Colonic mucosa (tissue), 4 donors: ENCODE data around the gene WWOX. TPM values are rescaled to one million over a fixed set of nuclear protein-coding genes. Genes with fewer than 3 reads are reported as not detected.
A peak's percentile ranks its signal among the peaks of the same experiment; 100 is the strongest.

Experiments
- DNase-seq: peaks from one replicate; pipeline ENCODE4 v3.0.0-alpha.2; 2020
- H3K27ac ChIP-seq: fragments of 200-600 bp; one replicate; pipeline ENCODE4 v1.8.0; 2021
- H3K27me3 ChIP-seq: fragments of 200-600 bp; one replicate; pipeline ENCODE4 v1.8.0; 2021
- H3K36me3 ChIP-seq: fragments of 200-600 bp; one replicate; pipeline ENCODE4 v1.8.0; 2021
- H3K4me1 ChIP-seq: fragments of 200-600 bp; one replicate; pipeline ENCODE4 v1.8.0; 2021; ENCODE audit warnings: mild to moderate bottlenecking
- H3K4me3 ChIP-seq: fragments of 200-600 bp; one replicate; pipeline ENCODE4 v1.8.0; 2021
- H3K9ac ChIP-seq, 2 donors: one replicate each; pipeline ENCODE4 v1.7.0; 2013; ENCODE audit warnings: control low read depth in 2 of 2, low read depth in 2 of 2, low read length in 2 of 2
- H3K9me3 ChIP-seq: fragments of 200-600 bp; one replicate; pipeline ENCODE4 v1.8.0; 2021
- CTCF ChIP-seq: fragments of 200-600 bp; IDR thresholded peaks from one replicate; pipeline ENCODE4 v1.8.0; 2022; ENCODE audit warnings: antibody characterized with exemption, mild to moderate bottlenecking
- intact Hi-C: fragments of 100-400 bp; cut with DNase I; formaldehyde crosslinking; loops from one replicate; pipeline ENCODE4 v1.14.1; 2022
- total RNA-seq, 2 donors: library from RNA; stranded (reverse); fragmentation: NEBNext Ultra II Directional in 1 of 2; extraction: Animal tissue kit (Norgen Biotek cat#: 25700) in 1 of 2; gene quantifications; one replicate each; pipeline ENCODE4 v1.2.1, GENCODE V29; 2021
- donor health status: healthy.
- donor health status: DM: no; HTN: no; CAD: no.
- donor health status: DM: no; HTN: no; CAD: no.

WWOX gene
- total RNA-seq, 2 donors from 2014 or later, result 7.2 to 11.0 TPM

GRCh38 chr16:78183437-78184237 lies 84.2 kb downstream of the WWOX start:
- Histone ChIP-seq H3K9ac (peak overlapping the region in 1 of 2 donors; percentile 58), H3K4me3 (no peak overlapping the region), H3K36me3 (no peaks in the 10 kb centered on the region), H3K9me3 (no peaks in the 10 kb centered on the region), H3K27me3 (no peaks in the 10 kb centered on the region), H3K27ac (no peak overlapping the region), H3K4me1 (no peaks in the 10 kb centered on the region)
- DNase-seq, result no peak
- no peak for TF ChIP-seq CTCF
- intact Hi-C loops, result no loop called here

DNA sequence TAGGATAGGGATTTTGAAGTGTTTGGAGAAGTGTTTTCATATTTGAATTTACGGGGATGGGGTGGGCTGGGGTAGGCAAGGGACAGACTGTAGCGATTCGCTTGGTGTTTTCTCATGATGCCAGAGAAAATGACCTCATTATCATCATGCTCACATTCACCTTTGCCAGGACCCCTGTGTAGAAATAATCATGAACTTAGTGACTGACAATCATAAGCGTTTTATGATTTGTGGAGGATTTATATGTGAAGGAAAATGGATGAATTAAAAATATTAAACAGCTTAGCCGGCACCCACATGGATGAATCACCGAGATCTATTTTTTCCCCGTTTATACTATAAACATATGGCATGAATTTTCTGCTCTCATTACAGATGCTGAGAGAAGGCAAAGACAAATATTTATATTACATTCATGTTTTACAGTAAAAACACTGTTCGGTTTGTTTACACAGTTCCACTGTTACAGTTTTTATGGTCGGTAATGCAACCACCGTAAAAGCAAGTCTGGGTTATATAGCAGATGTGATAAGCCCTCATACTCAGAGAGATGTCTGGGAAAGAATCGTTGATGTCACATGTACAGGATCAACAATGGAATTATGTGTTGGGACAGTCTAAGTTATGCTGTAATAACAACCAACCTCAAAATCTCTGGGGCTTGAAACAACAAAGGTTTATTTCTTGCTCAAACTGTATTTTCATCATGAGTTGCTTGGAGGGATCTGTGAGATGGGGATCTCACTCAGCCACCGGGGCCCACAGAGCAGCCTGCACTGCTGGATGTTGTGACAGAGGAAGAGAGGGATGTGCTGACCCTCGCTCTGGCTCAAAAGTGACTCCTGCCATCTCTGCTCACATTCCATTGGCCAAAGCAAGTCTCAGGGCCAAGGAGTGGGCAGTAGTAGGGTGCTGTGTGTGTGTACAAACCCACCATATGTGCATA lies 85.1 kb downstream of the WWOX start:
- DNase-seq, result no peak
- no peaks in the 10 kb centered on the region for H3K9me3 ChIP-seq
- no peak for TF ChIP-seq CTCF
- intact Hi-C loops, result no loop called here
- H3K9ac ChIP-seq, result peak overlapping the region in 1 of 2 donors; percentile 58
- H3K27me3 ChIP-seq, result no peaks in the 10 kb centered on the region
- H3K4me3 ChIP-seq, result no peak overlapping the region
- no peaks in the 10 kb centered on the region for H3K4me1 ChIP-seq
- peak overlapping the region; percentile 32 for H3K27ac ChIP-seq
- no peaks in the 10 kb centered on the region for H3K36me3 ChIP-seq

GRCh38 chr16:78189121-78189520 lies 89.7 kb downstream of the WWOX start:
- TF ChIP-seq CTCF, result no peak
- no peak overlapping the region for H3K4me3 ChIP-seq
- intact Hi-C loops, result no loop called here
- no peak for DNase-seq
- H3K27me3 ChIP-seq, result no peaks in the 10 kb centered on the region
- no peaks in the 10 kb centered on the region for H3K4me1 ChIP-seq
- H3K9me3 ChIP-seq, result no peaks in the 10 kb centered on the region
- H3K36me3 ChIP-seq, result no peaks in the 10 kb centered on the region
- H3K27ac ChIP-seq, result no peak overlapping the region
- no peak overlapping the region for H3K9ac ChIP-seq

DNA sequence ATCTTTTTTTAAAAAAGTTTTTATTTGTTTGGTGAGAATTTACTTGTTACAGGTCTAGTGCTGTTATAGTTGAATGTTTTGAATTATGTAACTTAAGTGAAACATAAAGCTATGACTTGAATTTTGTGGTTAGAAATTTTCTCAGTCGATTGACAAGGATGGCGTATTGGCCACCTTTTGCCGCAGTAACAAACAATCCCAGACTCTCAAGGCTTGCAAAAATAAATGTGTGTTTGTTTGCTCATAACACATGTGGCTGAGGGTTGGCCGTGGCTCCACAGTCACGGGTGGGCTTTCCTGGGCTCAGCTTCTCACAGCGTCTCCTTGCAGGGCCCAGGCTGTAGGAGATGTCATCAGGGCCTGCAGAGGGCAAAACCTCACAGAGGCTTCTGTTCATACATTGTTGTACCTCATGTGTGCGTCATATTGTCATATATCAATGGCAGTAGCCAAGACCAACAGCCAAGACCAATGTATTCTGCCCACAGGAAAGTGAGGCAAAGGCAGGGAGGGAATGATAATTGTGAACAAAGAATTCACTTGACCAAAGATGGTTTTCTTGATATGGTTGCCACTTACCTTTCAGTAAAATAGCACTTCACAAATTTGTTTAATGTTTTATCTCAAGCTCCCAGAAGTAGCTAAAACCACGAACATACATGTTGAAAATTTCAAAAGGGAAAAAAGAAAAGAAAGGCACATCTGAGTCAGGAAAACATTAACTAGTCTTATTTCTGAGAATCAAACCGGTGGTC lies 93.5 kb downstream of the WWOX start:
- no peak for DNase-seq
- Histone ChIP-seq H3K27me3 (no peaks in the 10 kb centered on the region), H3K4me1 (no peaks in the 10 kb centered on the region), H3K9me3 (no peaks in the 10 kb centered on the region), H3K36me3 (no peaks in the 10 kb centered on the region), H3K27ac (no peak overlapping the region), H3K9ac (no peak overlapping the region), H3K4me3 (no peak overlapping the region)
- no peak for TF ChIP-seq CTCF
- intact Hi-C loops, result no loop called here

DNA sequence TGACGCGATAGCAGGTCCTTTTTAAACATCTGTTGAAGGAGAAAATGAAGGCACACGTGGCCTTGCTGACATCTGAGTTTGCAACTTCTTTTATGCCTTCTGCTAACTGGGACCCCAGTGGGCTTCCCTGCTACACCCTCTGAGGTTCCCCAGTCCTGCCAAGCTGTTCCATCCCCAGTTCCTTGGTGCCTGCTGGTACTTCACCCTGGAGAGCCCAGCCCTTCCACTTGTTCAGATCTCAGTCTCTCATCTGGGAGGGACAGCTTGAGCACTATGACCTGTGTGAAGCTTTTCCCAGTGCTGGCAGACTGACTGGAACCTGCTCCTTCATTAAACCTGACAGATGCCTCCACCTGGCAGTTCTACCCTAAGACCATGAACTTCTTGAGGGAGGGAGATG lies 95.5 kb downstream of the WWOX start:
- Histone ChIP-seq H3K27ac (no peak overlapping the region), H3K36me3 (no peaks in the 10 kb centered on the region), H3K4me3 (no peak overlapping the region), H3K9me3 (no peaks in the 10 kb centered on the region), H3K9ac (no peak overlapping the region), H3K4me1 (no peaks in the 10 kb centered on the region), H3K27me3 (no peaks in the 10 kb centered on the region)
- intact Hi-C loops, result no loop called here
- no peak for TF ChIP-seq CTCF
- DNase-seq, result no peak
